ENCODE results near the gene PRC1.

Gene PRC1

GRCh38 chr15:90921887-90922286 lies 72.4 kb downstream of the PRC1 start:
- no peak overlapping the region for H3K4me3 ChIP-seq (ENCODE audit: low read length)
- no peak for TF ChIP-seq CTCF (conservative IDR thresholded peaks at IDR 0.05; ENCODE audit: low read length)
- no peak for DNase-seq (ENCODE audit: low read depth)

GRCh38 chr15:90918835-90919234 lies 75.5 kb downstream of the PRC1 start:
- DNase-seq (ENCODE audit: low read depth), result no peak
- TF ChIP-seq CTCF (conservative IDR thresholded peaks at IDR 0.05; ENCODE audit: low read length), result no peak
- H3K4me3 ChIP-seq (ENCODE audit: low read length), result no peak overlapping the region

GRCh38 chr15:90918034-90918788 lies 76.1 kb downstream of the PRC1 start:
- TF ChIP-seq CTCF (conservative IDR thresholded peaks at IDR 0.05; ENCODE audit: low read length), result no peak
- DNase-seq (ENCODE audit: low read depth), result no peak
- no peak overlapping the region for H3K4me3 ChIP-seq (ENCODE audit: low read length)

GRCh38 chr15:90917569-90917968 lies 76.8 kb downstream of the PRC1 start:
- no peak overlapping the region for H3K4me3 ChIP-seq (ENCODE audit: low read length)
- TF ChIP-seq CTCF (conservative IDR thresholded peaks at IDR 0.05; ENCODE audit: low read length), result no peak
- no peak for DNase-seq (ENCODE audit: low read depth)

- H3K4me3 ChIP-seq (ENCODE audit: low read length), result no peak overlapping the region
- DNase-seq (ENCODE audit: low read depth), result no peak
- TF ChIP-seq CTCF (conservative IDR thresholded peaks at IDR 0.05; ENCODE audit: low read length), result no peak
These were observed 77.9 kb downstream of the PRC1 start for GRCh38 chr15:90916461-90916860.

All from AG10803 (cell line).